Right lobe of liver (tissue), 6 donors: Measurements from ENCODE around the gene FHDC1. TPM values are rescaled to one million over a fixed set of nuclear protein-coding genes. Genes with fewer than 3 reads are reported as not detected.

Source experiments
- ATAC-seq, 4 donors: fragments of 200-7000 bp; cut with Tn5 transposase; one replicate each; pipeline ENCODE4 v1.9.1; 2020; ENCODE audit warnings: mild to moderate bottlenecking in 4 of 4, moderate library complexity in 4 of 4
- DNase-seq, 3 donors: peaks; one replicate each; pipeline ENCODE4 v3.0.0-alpha.2; 2020
- H3K27ac ChIP-seq, 3 donors: fragments of 200-600 bp; one replicate each; pipeline ENCODE4 v1.8.0; 2022
- H3K27me3 ChIP-seq, 2 donors: fragments of 200-600 bp; one replicate each; pipeline ENCODE4 v1.8.0; 2022
- H3K36me3 ChIP-seq, 4 donors: fragments of 200-600 bp; sonication (generic) in 1 of 4; one replicate each; pipeline versions ENCODE4 v1.5.1 to v1.8.0; 2017 to 2022; ENCODE audit warnings: control low read depth in 1 of 4
- H3K4me1 ChIP-seq, 4 donors: fragments of 200-600 bp; sonication (generic) in 1 of 4; one replicate each; pipeline versions ENCODE4 v1.5.1 to v1.8.0; 2017 to 2022; ENCODE audit warnings: control low read depth in 1 of 4
- H3K4me3 ChIP-seq, 3 donors: fragments of 200-600 bp; one replicate each; pipeline ENCODE4 v1.8.0; 2022
- H3K9me3 ChIP-seq, 4 donors: fragments of 200-600 bp; sonication (generic) in 1 of 4; one replicate each; pipeline versions ENCODE4 v1.5.1 to v1.8.0; 2017 to 2022; ENCODE audit warnings: control low read depth in 1 of 4
- CTCF ChIP-seq, 4 donors: fragments of 200-600 bp in 3 of 4; fragments of 450-650 bp in 1 of 4; IDR thresholded peaks; one replicate each; pipeline versions ENCODE4 v1.5.1 to v1.8.0; 2016 to 2022; ENCODE audit warnings: antibody characterized with exemption in 4 of 4, mild to moderate bottlenecking in 2 of 4
- POLR2A ChIP-seq: fragments of 450-650 bp; IDR thresholded peaks from one replicate; pipeline ENCODE4 v1.6.1; 2017; ENCODE audit warnings: antibody characterized with exemption, mild to moderate bottlenecking
- WGBS: methylation state at CpG from one replicate; pipeline ENCODE4 v1.1.6; 2018; ENCODE audit warnings: low coverage, low lambda C conversion rate; ENCODE audit not compliant: insufficient coverage; ENCODE audit errors: missing lambda C conversion rate; 5-methylcytosine and 5-hydroxymethylcytosine counted together
- intact Hi-C, 2 donors: fragments of 100-400 bp; cut with DNase I; formaldehyde crosslinking; loops; one replicate each; pipeline versions ENCODE4 v1.11.2 to v1.14.1; 2022
- total RNA-seq, 6 experiments: library from RNA; depleted of rRNA in 2 of 6; stranded (reverse); fragments of >200 nt in 2 of 6; fragmentation: NEBNext Ultra II Directional in 3 of 6; extraction: Animal tissue kit (Norgen Biotek cat#: 25700) in 3 of 6; gene quantifications; one replicate each; pipeline versions ENCODE4 v1.1.0 to v1.2.4, GENCODE V29; 2016 to 2023
- donor health status: DM: no; HTN: yes; CAD: no.
- donor health status: DM: no; HTN: no; CAD: no.
- donor health status: DM: no; HTN: no; CAD: no.
- donor health status: DM: no; HTN: yes; CAD: no.
- donor health status: DM: no; HTN: yes; CAD: no.

Gene FHDC1
- total RNA-seq, 6 experiments from 2014 or later = 0.12 to 0.82 (median 0.15) TPM

DNA sequence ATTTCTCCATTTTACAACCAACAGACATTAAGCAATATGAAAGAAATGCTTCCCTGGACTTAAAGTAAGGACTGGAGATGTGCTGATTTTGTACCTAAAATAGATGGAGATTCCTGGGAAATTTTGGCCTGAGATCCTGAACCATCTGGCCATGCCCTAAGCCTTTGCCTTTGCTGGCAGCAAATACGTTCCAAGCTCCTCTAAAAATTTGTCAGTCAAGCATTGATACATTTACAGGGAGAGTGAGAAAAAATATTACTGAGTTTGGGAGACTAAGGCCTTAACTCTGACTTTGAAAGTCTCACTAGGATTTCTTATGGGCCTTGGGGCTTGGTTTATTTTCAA, 63.9 kb downstream of the FHDC1 start:
- intact Hi-C loops = no loop called here
- no peaks in the 10 kb centered on the region for H3K36me3 ChIP-seq
- no peaks in the 10 kb centered on the region for H3K9me3 ChIP-seq
- WGBS = 19% methylated on average over 1 of the region's 1 CpG
- H3K4me1 ChIP-seq = no peaks in the 10 kb centered on the region
- no peak overlapping the region for H3K27ac ChIP-seq
- TF ChIP-seq CTCF (IDR thresholded peaks at IDR 0.05) = no peak
- TF ChIP-seq POLR2A = no peak
- ATAC-seq = no peak
- no peak overlapping the region for H3K4me3 ChIP-seq
- DNase-seq = no peak
- no peaks in the 10 kb centered on the region for H3K27me3 ChIP-seq

DNA sequence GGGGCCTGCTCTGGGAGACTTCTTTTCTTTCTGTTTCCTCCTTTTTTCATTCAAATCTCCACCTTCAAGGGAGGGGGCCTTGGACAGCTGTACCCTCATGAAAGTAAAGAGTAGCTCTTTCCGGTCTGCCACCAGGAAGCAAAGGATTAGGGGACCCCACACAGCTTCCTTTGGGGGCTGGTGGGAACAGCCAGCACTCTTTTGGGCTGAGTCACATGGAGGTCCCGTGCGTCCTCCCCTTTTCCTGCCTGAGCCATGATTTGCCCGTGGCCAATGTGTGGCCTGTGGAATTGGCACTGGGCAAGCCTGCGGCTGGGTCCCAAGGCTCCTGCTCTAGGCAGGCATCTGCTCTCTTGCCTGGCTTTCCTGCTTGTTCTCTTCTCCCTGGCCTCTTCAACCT, 65.5 kb downstream of the FHDC1 start:
- Histone ChIP-seq H3K4me3 (no peak overlapping the region), H3K36me3 (no peaks in the 10 kb centered on the region), H3K27me3 (no peaks in the 10 kb centered on the region), H3K27ac (no peak overlapping the region), H3K4me1 (no peaks in the 10 kb centered on the region), H3K9me3 (no peaks in the 10 kb centered on the region)
- no peak for DNase-seq
- intact Hi-C loops = no loop called here
- WGBS = 80% methylated on average over 1 of the region's 5 CpGs
- ATAC-seq = no peak
- no peak for TF ChIP-seq CTCF (IDR thresholded peaks at IDR 0.05)
- no peak for TF ChIP-seq POLR2A

- no peak overlapping the region for H3K4me3 ChIP-seq
- TF ChIP-seq POLR2A = no peak
- TF ChIP-seq CTCF (IDR thresholded peaks at IDR 0.05) = no peak
Observed at GRCh38 chr4:153002110-153002509, 66.0 kb downstream of the FHDC1 start.

DNA sequence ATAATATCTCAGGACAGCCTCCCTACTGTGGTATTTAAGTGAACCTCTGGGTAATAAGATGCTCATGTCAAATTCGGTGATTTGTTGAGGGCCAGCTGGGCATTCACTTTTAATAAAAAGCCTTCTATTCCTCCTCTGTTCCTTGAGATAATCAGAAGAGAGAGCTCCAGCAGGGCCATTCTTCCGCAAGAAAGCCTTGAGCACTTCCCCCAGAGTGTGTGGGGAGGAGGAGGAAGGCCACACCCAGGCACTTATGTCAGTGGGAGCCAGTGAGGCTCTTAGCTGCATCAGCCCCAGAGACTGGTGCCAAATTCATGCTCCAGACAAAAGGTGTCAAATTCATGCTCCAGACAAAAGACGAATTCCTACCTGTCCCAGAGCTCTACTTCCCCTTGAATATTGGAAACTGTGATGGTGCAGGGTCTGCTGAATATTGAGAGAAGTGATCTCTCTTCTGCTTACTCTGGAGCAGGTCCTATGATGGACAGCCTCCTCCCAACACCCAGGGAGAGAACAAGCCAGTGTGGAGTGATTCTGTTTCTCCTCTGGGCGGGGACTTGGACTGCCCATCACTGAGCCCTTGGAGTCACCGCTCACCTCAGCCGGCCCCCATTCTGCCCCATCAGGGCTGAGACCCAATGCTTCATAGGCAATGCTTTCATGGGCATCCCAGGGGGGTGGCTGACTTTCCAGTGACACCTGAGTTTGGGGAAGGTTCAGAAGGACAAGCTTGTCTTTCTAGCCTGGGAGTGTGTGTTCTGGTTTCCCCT, 68.1 kb downstream of the FHDC1 start:
- H3K4me3 ChIP-seq = no peak overlapping the region

More at GRCh38 chr4:153002110-153002509, 66.0 kb downstream of the FHDC1 start:
- no peaks in the 10 kb centered on the region for H3K27me3 ChIP-seq
- DNase-seq (no peak), ATAC-seq (no peak)
- intact Hi-C loops = no loop called here
- H3K9me3 ChIP-seq = no peaks in the 10 kb centered on the region
- no peaks in the 10 kb centered on the region for H3K4me1 ChIP-seq
- WGBS = 25% methylated on average over 2 of the region's 2 CpGs
- no peak overlapping the region for H3K27ac ChIP-seq
- H3K36me3 ChIP-seq = no peaks in the 10 kb centered on the region

More for the DNA sequence above, 68.1 kb downstream of the FHDC1 start:
- Histone ChIP-seq H3K4me1 (no peaks in the 10 kb centered on the region), H3K27ac (no peak overlapping the region), H3K36me3 (no peaks in the 10 kb centered on the region), H3K9me3 (no peaks in the 10 kb centered on the region), H3K27me3 (no peaks in the 10 kb centered on the region)
- WGBS = 73% methylated on average over 2 of the region's 6 CpGs
- ATAC-seq (no peak), DNase-seq (no peak)
- TF ChIP-seq CTCF (IDR thresholded peaks at IDR 0.05) (no peak), POLR2A (no peak)
- intact Hi-C loops = no loop called here
